Parathyroid adenoma (tissue), 2 donors: Measurements from ENCODE around the gene DIRAS2.

Source experiments
- H2AFZ ChIP-seq: fragments of 300-600 bp; sonication (generic); one replicate; pipeline ENCODE4 v1.7.0; 2017; ENCODE audit warnings: antibody characterized with exemption, mild to moderate bottlenecking
- H3K27ac ChIP-seq: fragments of 300-600 bp; sonication (generic); one replicate; pipeline ENCODE4 v1.7.0; 2017
- H3K27me3 ChIP-seq: fragments of 300-600 bp; sonication (generic); one replicate; pipeline ENCODE4 v1.7.0; 2017; ENCODE audit warnings: low read length; ENCODE audit not compliant: control insufficient read depth, insufficient read depth
- H3K36me3 ChIP-seq: fragments of 300-600 bp; sonication (generic); one replicate; pipeline ENCODE4 v1.7.0; 2017; ENCODE audit warnings: low read length; ENCODE audit not compliant: control insufficient read depth, insufficient read depth
- H3K4me1 ChIP-seq: fragments of 300-600 bp; sonication (generic); one replicate; pipeline ENCODE4 v1.7.0; 2017; ENCODE audit warnings: control low read depth
- H3K4me2 ChIP-seq: fragments of 300-600 bp; sonication (generic); one replicate; pipeline ENCODE4 v1.7.0; 2017; ENCODE audit warnings: low read length
- H3K4me3 ChIP-seq: fragments of 300-600 bp; sonication (generic); one replicate; pipeline ENCODE4 v1.7.0; 2017; ENCODE audit warnings: low read depth, low read length
- H3K79me2 ChIP-seq: fragments of 300-600 bp; sonication (generic); one replicate; pipeline ENCODE4 v1.7.0; 2017; ENCODE audit warnings: control low read depth
- H3K9ac ChIP-seq: fragments of 300-600 bp; sonication (generic); one replicate; pipeline ENCODE4 v1.7.0; 2017; ENCODE audit warnings: mild to moderate bottlenecking
- H3K9me3 ChIP-seq: fragments of 300-600 bp; sonication (generic); one replicate; pipeline ENCODE4 v1.7.0; 2017; ENCODE audit warnings: low read length; ENCODE audit not compliant: control insufficient read depth
- TF ChIP-seq, protein P1 (sequence below): fragments of 300-600 bp; sonication (generic); IDR thresholded peaks from one replicate; pipeline ENCODE4 v1.7.0; 2017; ENCODE audit warnings: antibody characterized with exemption, mild to moderate bottlenecking
- donor health status: primary hyperparathyroidism.

Gene DIRAS2

GRCh38 chr9:90611121-90611520 is 31.5 kb downstream of the DIRAS2 start:
- Histone ChIP-seq H3K79me2 (no peaks in the 10 kb centered on the region), H3K27me3 (no peaks in the 10 kb centered on the region), H3K9ac (no peak overlapping the region), H3K9me3 (no peaks in the 10 kb centered on the region), H2AFZ (no peak overlapping the region), H3K4me2 (no peak overlapping the region), H3K4me1 (no peaks in the 10 kb centered on the region), H3K27ac (no peak overlapping the region), H3K36me3 (no peaks in the 10 kb centered on the region), H3K4me3 (no peak overlapping the region)
- TF ChIP-seq, protein P1, sequence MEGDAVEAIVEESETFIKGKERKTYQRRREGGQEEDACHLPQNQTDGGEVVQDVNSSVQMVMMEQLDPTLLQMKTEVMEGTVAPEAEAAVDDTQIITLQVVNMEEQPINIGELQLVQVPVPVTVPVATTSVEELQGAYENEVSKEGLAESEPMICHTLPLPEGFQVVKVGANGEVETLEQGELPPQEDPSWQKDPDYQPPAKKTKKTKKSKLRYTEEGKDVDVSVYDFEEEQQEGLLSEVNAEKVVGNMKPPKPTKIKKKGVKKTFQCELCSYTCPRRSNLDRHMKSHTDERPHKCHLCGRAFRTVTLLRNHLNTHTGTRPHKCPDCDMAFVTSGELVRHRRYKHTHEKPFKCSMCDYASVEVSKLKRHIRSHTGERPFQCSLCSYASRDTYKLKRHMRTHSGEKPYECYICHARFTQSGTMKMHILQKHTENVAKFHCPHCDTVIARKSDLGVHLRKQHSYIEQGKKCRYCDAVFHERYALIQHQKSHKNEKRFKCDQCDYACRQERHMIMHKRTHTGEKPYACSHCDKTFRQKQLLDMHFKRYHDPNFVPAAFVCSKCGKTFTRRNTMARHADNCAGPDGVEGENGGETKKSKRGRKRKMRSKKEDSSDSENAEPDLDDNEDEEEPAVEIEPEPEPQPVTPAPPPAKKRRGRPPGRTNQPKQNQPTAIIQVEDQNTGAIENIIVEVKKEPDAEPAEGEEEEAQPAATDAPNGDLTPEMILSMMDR, result no peak

GRCh38 chr9:90607701-90608516 is 34.7 kb downstream of the DIRAS2 start:
- no peak overlapping the region for H3K4me2 ChIP-seq
- no peak overlapping the region for H3K27ac ChIP-seq
- no peaks in the 10 kb centered on the region for H3K36me3 ChIP-seq
- no peaks in the 10 kb centered on the region for H3K9me3 ChIP-seq
- TF ChIP-seq, protein P1, result no peak
- H3K9ac ChIP-seq, result no peak overlapping the region
- no peaks in the 10 kb centered on the region for H3K27me3 ChIP-seq
- no peaks in the 10 kb centered on the region for H3K79me2 ChIP-seq
- H3K4me1 ChIP-seq, result no peaks in the 10 kb centered on the region
- no peak overlapping the region for H2AFZ ChIP-seq
- no peak overlapping the region for H3K4me3 ChIP-seq

- Histone ChIP-seq H3K4me1 (no peaks in the 10 kb centered on the region), H3K4me2 (no peak overlapping the region), H3K4me3 (no peak overlapping the region), H3K9me3 (no peaks in the 10 kb centered on the region), H3K27ac (no peak overlapping the region), H3K27me3 (no peaks in the 10 kb centered on the region), H3K79me2 (no peaks in the 10 kb centered on the region), H3K9ac (no peak overlapping the region), H2AFZ (no peak overlapping the region), H3K36me3 (no peaks in the 10 kb centered on the region)
- TF ChIP-seq, protein P1, result no peak
Observed at GRCh38 chr9:90600029-90600428, 42.6 kb downstream of the DIRAS2 start.

- Histone ChIP-seq H3K36me3 (no peaks in the 10 kb centered on the region), H3K9ac (no peak overlapping the region), H3K4me2 (no peak overlapping the region), H3K27me3 (no peaks in the 10 kb centered on the region), H3K9me3 (no peaks in the 10 kb centered on the region), H3K4me3 (no peak overlapping the region), H2AFZ (no peak overlapping the region), H3K79me2 (no peaks in the 10 kb centered on the region), H3K27ac (no peak overlapping the region), H3K4me1 (no peaks in the 10 kb centered on the region)
- TF ChIP-seq, protein P1, result no peak
Observed at GRCh38 chr9:90598191-90598590, 44.4 kb downstream of the DIRAS2 start.

DNA sequence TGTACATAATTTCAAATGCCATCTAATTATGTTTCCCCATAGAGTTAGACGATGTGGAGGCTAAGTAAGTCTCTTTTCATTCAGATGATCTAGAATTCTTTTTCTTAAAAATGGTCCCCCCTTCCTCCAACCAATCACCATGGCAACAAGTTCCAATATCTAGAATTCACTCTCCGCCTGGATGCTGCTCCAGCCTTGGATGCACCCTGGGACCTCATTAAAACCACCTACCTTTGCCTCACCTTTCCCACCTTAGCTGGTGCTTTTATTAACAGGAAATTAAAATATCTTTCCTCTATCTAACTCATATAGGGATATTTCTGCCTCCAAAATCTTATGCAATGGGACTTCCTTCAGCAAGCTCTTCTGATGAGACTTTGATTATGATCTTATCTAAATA is 49.0 kb downstream of the DIRAS2 start:
- no peaks in the 10 kb centered on the region for H3K36me3 ChIP-seq
- no peak overlapping the region for H3K4me2 ChIP-seq
- no peak overlapping the region for H3K9ac ChIP-seq
- TF ChIP-seq, protein P1, result no peak
- no peak overlapping the region for H3K27ac ChIP-seq
- H3K4me3 ChIP-seq, result no peak overlapping the region
- H3K4me1 ChIP-seq, result no peaks in the 10 kb centered on the region
- no peak overlapping the region for H2AFZ ChIP-seq
- H3K27me3 ChIP-seq, result no peaks in the 10 kb centered on the region
- H3K9me3 ChIP-seq, result no peaks in the 10 kb centered on the region
- no peaks in the 10 kb centered on the region for H3K79me2 ChIP-seq
